Vagina (tissue), 2 donors: Measurements from ENCODE around the gene BCO1. TPM values are rescaled to one million over a fixed set of nuclear protein-coding genes. Genes with fewer than 3 reads are reported as not detected.

Source experiments
- DNase-seq, 2 donors: peaks; one replicate each; pipeline ENCODE4 v3.0.0-alpha.2; 2017; ENCODE audit errors: extremely low spot score in 2 of 2
- H3K27ac ChIP-seq: fragments of 200-600 bp; sonication (generic); one replicate; pipeline ENCODE4 v1.5.1; 2019
- H3K27me3 ChIP-seq: fragments of 200-600 bp; sonication (generic); one replicate; pipeline ENCODE4 v1.5.1; 2019
- H3K36me3 ChIP-seq, 2 donors: fragments of 200-600 bp; sonication (generic); one replicate each; pipeline ENCODE4 v1.5.1; 2017 to 2019
- H3K4me1 ChIP-seq: fragments of 200-600 bp; sonication (generic); one replicate; pipeline ENCODE4 v1.5.1; 2019
- H3K4me3 ChIP-seq, 2 donors: fragments of 200-600 bp; sonication (generic); 1 replicate in 1 of 2; 2 replicates in 1 of 2; pipeline ENCODE4 v1.5.1; 2016 to 2019
- H3K9me3 ChIP-seq: fragments of 200-600 bp; sonication (generic); one replicate; pipeline ENCODE4 v1.5.1; 2019
- CTCF ChIP-seq, 3 experiments: fragments of 450-650 bp in 2 of 3; fragments of 200-600 bp in 1 of 3; sonication (generic) in 1 of 3; IDR thresholded peaks; one replicate each; pipeline ENCODE4 v1.5.1; 2017 to 2019; ENCODE audit warnings: antibody characterized with exemption in 3 of 3, mild to moderate bottlenecking in 2 of 3, moderate library complexity in 2 of 3
- POLR2A ChIP-seq, 2 donors: fragments of 450-650 bp; IDR thresholded peaks; one replicate each; pipeline ENCODE4 v1.6.1; 2017; ENCODE audit warnings: antibody characterized with exemption in 2 of 2, mild to moderate bottlenecking in 2 of 2, moderate library complexity in 2 of 2
- POLR2AphosphoS5 ChIP-seq, 2 donors: sonication (generic); formaldehyde crosslinking; IDR thresholded peaks; one replicate each; pipeline ENCODE4 v1.9.0; 2017; ENCODE audit warnings: antibody characterized with exemption in 2 of 2, mild to moderate bottlenecking in 2 of 2, low read depth in 1 of 2; ENCODE audit not compliant: insufficient read depth in 1 of 2
- intact Hi-C: fragments of 100-400 bp; cut with DNase I; formaldehyde crosslinking; loops from one replicate; pipeline ENCODE4 v1.15.1; 2023
- total RNA-seq: library from RNA; depleted of rRNA; stranded (reverse); fragments of >200 nt; gene quantifications from one replicate; pipeline ENCODE4 v1.2.3, GENCODE V29; 2016

Gene BCO1
- total RNA-seq, 1 donor from 2014 or later, result not detected

- TF ChIP-seq CTCF (IDR thresholded peaks at IDR 0.05) (no peak), POLR2AphosphoS5 (IDR thresholded peaks at IDR 0.05; ENCODE audit: insufficient read depth in 1 of 2, low read depth in 1 of 2) (peak; percentile 96 to 97), POLR2A (IDR thresholded peaks at IDR 0.05) (peak in 1 of 2 donors; percentile 89)
- Histone ChIP-seq H3K4me3 (peak within 1 kb of the TSS; percentile 92 to 99), H3K27me3 (no peaks in the 10 kb centered on the region), H3K36me3 (no peaks in the 10 kb centered on the region), H3K9me3 (no peaks in the 10 kb centered on the region), H3K27ac (peak within 1 kb of the TSS; percentile 91), H3K4me1 (peaks cover 64% of the 10 kb centered on the region)
- intact Hi-C loops, result no loop called here
- DNase-seq, result peak in 1 of 2 donors; percentile 97
Measured at GRCh38 chr16:81314603-81315270, 76.2 kb downstream of the BCO1 start, which contains the start of gene GAN. GAN (plus strand) TSS chr16:81314962; CDS start chr16:81315114, 152 bp downstream.

GRCh38 chr16:81315271-81316175 lies 77.0 kb downstream of the BCO1 start:
- intact Hi-C loops, result no loop called here
- H3K27me3 ChIP-seq, result no peaks in the 10 kb centered on the region

DNA sequence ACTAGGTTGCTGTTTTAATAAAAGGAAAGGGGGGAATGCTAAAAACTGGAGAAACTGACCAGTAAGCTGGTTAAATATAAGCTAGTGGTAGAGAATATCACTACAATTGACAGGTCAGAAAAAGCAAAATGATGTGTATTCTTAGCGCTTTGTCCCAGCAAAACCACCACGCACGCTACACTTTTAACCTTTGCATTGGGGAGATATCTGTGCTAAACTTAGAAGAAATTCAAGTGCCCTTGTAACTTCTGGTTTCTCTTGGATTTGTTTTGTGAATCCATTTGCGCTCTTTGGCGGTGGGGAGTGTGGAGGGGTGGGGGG lies 77.6 kb downstream of the BCO1 start:
- H3K4me1 ChIP-seq, result peaks cover 76% of the 10 kb centered on the region
- no peaks in the 10 kb centered on the region for H3K36me3 ChIP-seq
- H3K9me3 ChIP-seq, result no peaks in the 10 kb centered on the region
- peak overlapping the region; percentile 92 to 99 for H3K4me3 ChIP-seq
- no peak for DNase-seq
- intact Hi-C loops, result no loop called here
- H3K27ac ChIP-seq, result peak overlapping the region; percentile 91
- no peak for TF ChIP-seq POLR2A (IDR thresholded peaks at IDR 0.05)
- TF ChIP-seq POLR2AphosphoS5 (IDR thresholded peaks at IDR 0.05; ENCODE audit: insufficient read depth in 1 of 2, low read depth in 1 of 2), result no peak
- no peak for TF ChIP-seq CTCF (IDR thresholded peaks at IDR 0.05)
- no peaks in the 10 kb centered on the region for H3K27me3 ChIP-seq

More at GRCh38 chr16:81315271-81316175, 77.0 kb downstream of the BCO1 start:
- Histone ChIP-seq H3K27ac (peak overlapping the region; percentile 91), H3K4me3 (peak overlapping the region; percentile 92 to 99), H3K4me1 (peaks cover 72% of the 10 kb centered on the region), H3K36me3 (no peaks in the 10 kb centered on the region), H3K9me3 (no peaks in the 10 kb centered on the region)
- no peak for DNase-seq
- no peak for TF ChIP-seq POLR2A (IDR thresholded peaks at IDR 0.05)
- no peak for TF ChIP-seq POLR2AphosphoS5 (IDR thresholded peaks at IDR 0.05; ENCODE audit: insufficient read depth in 1 of 2, low read depth in 1 of 2)
- TF ChIP-seq CTCF (IDR thresholded peaks at IDR 0.05), result no peak

GRCh38 chr16:81318711-81319110 lies 80.2 kb downstream of the BCO1 start:
- peaks cover 64% of the 10 kb centered on the region for H3K4me1 ChIP-seq
- intact Hi-C loops, result no loop called here
- no peaks in the 10 kb centered on the region for H3K27me3 ChIP-seq
- H3K4me3 ChIP-seq, result no peak overlapping the region
- no peaks in the 10 kb centered on the region for H3K9me3 ChIP-seq
- DNase-seq, result no peak
- TF ChIP-seq POLR2A (IDR thresholded peaks at IDR 0.05) (no peak), POLR2AphosphoS5 (IDR thresholded peaks at IDR 0.05; ENCODE audit: insufficient read depth in 1 of 2, low read depth in 1 of 2) (no peak), CTCF (IDR thresholded peaks at IDR 0.05) (no peak)
- no peaks in the 10 kb centered on the region for H3K36me3 ChIP-seq
- H3K27ac ChIP-seq, result peak overlapping the region; percentile 16
